Measurements from ENCODE around the gene GID4.

Gene GID4

DNA sequence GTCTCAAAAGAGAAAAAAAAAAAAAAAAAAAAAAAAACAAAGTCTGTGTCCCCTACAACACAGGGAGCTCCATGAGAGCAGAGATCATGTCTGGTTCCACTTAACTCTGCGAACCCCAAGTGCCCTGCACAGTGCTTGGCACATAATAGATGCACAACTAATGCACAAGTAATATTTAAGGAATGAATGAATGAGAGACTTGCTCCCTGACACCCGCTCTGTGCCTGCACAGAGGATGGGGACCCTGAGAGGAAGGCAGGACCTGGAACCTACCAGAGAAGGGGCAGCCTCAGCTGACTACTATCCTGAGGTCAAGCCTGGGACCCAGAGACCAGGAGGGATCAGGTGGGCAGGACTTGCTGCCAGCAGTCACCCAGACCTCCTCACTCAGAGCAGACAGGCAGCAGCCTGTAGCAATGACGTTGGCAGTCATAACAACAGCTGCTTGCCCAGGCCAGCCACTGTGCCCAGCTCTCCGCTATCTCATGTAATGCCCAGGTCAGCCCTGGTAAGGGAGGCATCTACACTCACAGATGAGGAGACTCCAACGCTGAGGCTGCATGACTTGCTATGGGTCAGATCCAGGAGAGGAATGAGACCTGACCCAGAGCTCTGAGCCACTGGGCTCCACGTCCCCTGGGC lies 72.2 kb downstream of the GID4 start:
- H3K4me3 Mint-ChIP-seq, result no peak overlapping the region

GRCh38 chr17:18115517-18115916 lies 76.3 kb downstream of the GID4 start:
- Mint-ChIP-seq H3K4me3 (no peak overlapping the region), H3K4me1 (no peaks in the 10 kb centered on the region), H3K36me3 (peaks cover 6% of the 10 kb centered on the region), H3K27me3 (no peaks in the 10 kb centered on the region), H3K27ac (no peak overlapping the region), H3K9me3 (peaks cover 4% of the 10 kb centered on the region)
- ATAC-seq, result no peak

More for the DNA sequence above, 72.2 kb downstream of the GID4 start:
- no peaks in the 10 kb centered on the region for H3K9me3 Mint-ChIP-seq
- H3K27me3 Mint-ChIP-seq, result no peaks in the 10 kb centered on the region
- no peak overlapping the region for H3K27ac Mint-ChIP-seq
- H3K36me3 Mint-ChIP-seq, result peaks cover 8% of the 10 kb centered on the region
- H3K4me1 Mint-ChIP-seq, result no peaks in the 10 kb centered on the region
- ATAC-seq, result no peak

- Mint-ChIP-seq H3K4me1 (no peaks in the 10 kb centered on the region), H3K27ac (no peak overlapping the region), H3K27me3 (no peaks in the 10 kb centered on the region), H3K36me3 (peaks cover 6% of the 10 kb centered on the region), H3K4me3 (no peak overlapping the region), H3K9me3 (peaks cover 4% of the 10 kb centered on the region)
- ATAC-seq, result no peak
Measured at GRCh38 chr17:18116078-18116477, 76.9 kb downstream of the GID4 start.

GRCh38 chr17:18117533-18117932 lies 78.3 kb downstream of the GID4 start:
- H3K27me3 Mint-ChIP-seq, result no peaks in the 10 kb centered on the region
- H3K4me3 Mint-ChIP-seq, result no peak overlapping the region
- H3K9me3 Mint-ChIP-seq, result peaks cover 4% of the 10 kb centered on the region
- no peak overlapping the region for H3K27ac Mint-ChIP-seq
- peaks cover 6% of the 10 kb centered on the region for H3K36me3 Mint-ChIP-seq
- ATAC-seq, result no peak
- H3K4me1 Mint-ChIP-seq, result no peaks in the 10 kb centered on the region
